GM19099 (cell line): ENCODE measurements around the gene GJB6.

Experiments
- POLR2A ChIP-seq: IDR thresholded peaks from 3 replicates; pipeline ENCODE4 v1.6.1; 2011; ENCODE audit warnings: low read depth; ENCODE audit not compliant: insufficient read length; ENCODE audit errors: extremely low read depth

The GJB6 gene

GRCh38 chr13:20231839-20232555 lies at the start of gene GJB6:
Gene GJB6, minus strand, starts transcription at chr13:20232319. Its CDS starts 8,839 bp downstream, at chr13:20223480.
- no peak for TF ChIP-seq POLR2A

- TF ChIP-seq POLR2A = no peak
Observed at GRCh38 chr13:20274466-20274865, 42.3 kb upstream of the GJB6 start.

DNA sequence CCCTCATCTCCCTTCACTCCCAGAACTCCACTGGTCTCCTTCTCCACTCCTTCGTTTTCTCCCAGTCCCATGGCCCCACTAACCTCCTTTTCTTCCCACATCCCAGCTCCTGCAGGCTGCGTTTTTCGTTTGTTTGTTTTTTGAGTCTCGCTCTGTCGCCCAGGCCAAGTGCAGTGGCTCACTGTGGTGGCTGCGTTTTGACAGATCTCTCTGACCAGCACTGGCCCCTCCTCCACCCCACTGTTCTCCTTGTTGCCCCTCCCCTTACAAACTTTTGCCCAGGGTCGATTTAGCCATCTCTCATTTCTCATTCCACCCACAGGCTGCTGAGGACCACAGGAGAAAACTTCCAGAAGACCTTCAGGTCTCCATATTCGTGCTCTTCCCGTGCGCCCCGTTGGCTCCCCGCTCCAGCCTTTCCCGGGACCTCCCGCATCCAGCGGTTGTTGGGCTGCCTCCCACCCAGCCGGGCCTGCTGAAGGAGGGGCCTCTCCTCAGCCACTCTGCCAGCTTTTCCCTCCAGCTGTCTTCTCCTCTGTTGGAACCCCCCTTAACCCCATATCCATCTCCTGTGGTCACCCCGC lies 40.6 kb upstream of the GJB6 start:
- no peak for TF ChIP-seq POLR2A

- no peak for TF ChIP-seq POLR2A
Observed at GRCh38 chr13:20272104-20272503, 40.0 kb upstream of the GJB6 start.

DNA sequence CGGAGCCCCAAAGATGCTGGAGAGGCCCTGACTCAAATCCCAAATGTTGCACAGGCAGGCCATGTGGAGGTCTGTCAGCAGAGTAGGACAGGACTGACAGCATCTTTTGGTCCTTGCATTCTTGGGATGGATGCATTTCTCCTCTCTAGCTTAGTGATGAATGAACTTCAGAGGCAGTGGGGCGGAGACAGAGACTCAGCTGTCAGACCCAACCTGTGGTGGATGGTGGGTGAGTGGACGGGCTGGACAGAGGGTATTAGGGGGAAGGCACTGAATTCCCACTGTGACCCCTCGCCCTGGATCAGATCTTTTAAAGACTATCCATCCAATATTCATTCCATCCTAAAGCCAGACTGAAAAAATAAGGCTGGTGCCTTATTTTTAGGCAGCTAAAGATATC lies 39.3 kb upstream of the GJB6 start:
- no peak for TF ChIP-seq POLR2A

DNA sequence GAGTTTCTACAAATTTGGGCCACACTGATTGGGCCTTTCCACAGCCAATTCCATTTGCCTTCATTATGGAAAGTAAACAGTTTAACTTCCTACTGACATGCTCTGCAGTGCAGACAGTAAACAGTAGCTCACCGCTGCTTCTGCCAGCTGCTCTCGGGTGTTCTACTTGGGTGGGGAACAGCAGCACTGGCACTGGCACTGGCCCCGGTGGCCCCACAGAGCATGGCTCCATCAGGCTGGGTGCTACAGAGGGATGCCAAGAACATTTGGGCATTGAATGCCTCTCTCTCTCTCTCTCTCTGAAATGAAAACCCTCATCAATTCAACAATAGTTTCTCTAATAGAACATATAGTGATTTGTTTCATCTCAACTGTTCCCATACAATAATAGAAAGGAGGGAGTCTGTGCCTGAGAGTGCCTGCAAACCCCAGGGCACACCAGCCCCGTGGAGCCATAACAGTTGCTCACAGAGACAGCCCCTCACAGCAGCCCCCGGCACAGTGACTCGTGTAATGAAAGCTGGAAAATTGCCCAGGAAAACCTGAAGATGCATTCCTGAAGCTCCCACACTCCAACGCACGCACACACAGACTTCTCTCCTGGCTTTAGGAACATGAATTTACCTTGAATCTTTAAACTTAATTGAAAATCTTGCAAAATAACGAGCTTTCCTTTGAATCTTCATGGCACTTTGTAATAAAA lies 38.2 kb upstream of the GJB6 start:
- TF ChIP-seq POLR2A = no peak

GRCh38 chr13:20264271-20265018 lies 32.3 kb upstream of the GJB6 start:
- no peak for TF ChIP-seq POLR2A

- TF ChIP-seq POLR2A = no peak
Observed at GRCh38 chr13:20263393-20264044, 31.4 kb upstream of the GJB6 start.

DNA sequence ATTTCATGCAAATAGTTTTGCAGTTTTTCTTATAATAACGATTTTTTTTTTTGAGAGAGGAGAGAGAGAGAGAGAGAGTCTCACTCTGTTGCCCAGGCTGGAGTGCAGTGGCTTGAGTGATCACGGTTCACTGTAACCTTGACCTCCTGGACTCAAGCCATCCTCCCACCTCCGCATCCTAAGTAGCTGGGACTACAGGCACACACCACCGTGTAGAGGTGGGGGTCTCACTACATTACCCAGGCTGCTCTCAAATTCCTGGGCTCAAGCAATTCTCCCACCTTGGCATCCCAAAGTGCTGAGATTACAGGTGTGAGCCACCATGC lies 26.8 kb upstream of the GJB6 start:
- no peak for TF ChIP-seq POLR2A

DNA sequence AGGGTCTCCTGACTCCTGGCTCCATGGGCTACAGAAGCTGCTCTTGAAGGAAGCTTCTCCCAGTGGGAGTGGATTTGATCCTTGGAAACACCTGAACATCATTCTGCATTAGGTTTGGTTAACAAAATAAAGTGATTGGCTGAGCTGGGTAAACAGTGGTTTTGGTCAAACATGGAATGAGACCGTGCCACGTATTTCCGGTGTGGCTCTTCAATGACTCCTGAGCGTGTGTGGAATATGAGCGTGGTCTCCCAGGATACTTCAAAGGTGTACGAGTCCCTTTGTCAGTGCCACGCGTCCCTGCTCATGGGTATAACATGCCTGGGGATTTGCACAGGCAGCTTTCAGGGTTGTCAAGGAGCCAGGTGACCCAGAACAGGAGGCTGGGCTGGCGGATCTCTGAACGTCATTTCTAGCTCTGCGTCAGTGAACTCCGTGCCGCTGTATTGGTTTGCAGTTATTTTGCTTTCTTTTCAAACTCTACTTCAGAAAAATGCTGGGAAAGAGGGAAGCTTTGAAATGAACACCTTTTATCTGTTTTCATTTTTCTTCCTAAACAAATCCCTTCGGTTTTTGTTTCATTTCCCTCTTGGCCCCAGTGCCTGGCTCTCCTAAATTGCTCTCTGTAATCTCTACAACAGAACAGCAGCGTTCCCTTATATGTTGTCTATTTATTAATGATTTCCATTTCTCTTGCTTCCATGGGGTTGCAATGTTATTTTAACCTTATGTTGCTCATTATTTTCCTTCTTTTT lies 26.3 kb upstream of the GJB6 start:
- TF ChIP-seq POLR2A = no peak

DNA sequence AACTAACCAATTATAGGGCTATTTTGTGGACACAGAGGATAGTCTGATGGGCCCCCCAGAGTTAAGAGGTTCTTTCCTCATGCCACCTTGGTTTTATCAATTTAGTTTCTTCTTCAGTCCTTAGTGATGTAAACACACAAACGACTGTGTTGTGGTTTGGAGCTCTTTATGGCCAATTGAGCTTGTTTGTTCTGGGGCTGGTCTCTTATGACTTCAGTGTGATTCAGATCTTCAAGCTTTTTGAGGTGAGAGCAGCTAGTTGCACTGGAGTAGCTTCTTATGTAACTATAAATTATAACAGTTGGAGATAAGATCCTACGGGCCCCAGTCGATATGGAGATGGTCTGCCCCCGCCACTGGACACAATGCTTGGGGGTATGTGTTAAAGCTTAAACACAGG lies 22.0 kb upstream of the GJB6 start:
- no peak for TF ChIP-seq POLR2A

DNA sequence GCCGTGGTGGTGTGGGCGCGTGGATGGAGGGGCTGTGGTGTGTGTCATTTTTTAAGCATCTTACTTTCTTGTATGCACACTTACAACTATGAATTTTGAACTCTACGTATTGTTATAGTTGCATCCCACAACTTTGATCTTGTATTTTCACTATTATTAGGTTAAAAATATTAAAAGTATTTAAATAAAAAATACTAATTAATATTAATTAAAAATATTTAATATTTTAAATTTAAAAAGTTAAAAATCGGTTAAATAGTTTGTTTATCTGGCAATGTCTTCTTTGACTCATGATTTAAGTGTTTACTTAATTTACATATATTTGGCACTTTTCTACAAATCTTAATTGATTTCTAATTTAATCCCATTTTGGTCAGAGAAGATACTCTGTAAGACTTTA lies 17.8 kb upstream of the GJB6 start:
- TF ChIP-seq POLR2A = no peak

- no peak for TF ChIP-seq POLR2A
Observed at GRCh38 chr13:20247963-20248362, 15.8 kb upstream of the GJB6 start.

GRCh38 chr13:20247403-20247802 lies 15.3 kb upstream of the GJB6 start:
- no peak for TF ChIP-seq POLR2A
